GM20000 (cell line): ENCODE results near the gene KIF1A.
A peak's percentile ranks its signal among the peaks of the same experiment; 100 is the strongest.
"Not testable (repeated sequence)": the region's sequence is repeated elsewhere in the genome, so short reads cannot be mapped to it uniquely, and the experiment has no call there.

Source experiments
- DNase-seq: peaks from one replicate; pipeline ENCODE4 v3.0.0; 2012; ENCODE audit warnings: low spot score
- TF ChIP-seq, protein P1 (sequence below): IDR thresholded peaks from 2 replicates; pipeline ENCODE4 v1.5.1; 2012; ENCODE audit warnings: mild to moderate bottlenecking, control low read depth; ENCODE audit errors: extremely low read depth, missing control alignments

Gene KIF1A

DNA sequence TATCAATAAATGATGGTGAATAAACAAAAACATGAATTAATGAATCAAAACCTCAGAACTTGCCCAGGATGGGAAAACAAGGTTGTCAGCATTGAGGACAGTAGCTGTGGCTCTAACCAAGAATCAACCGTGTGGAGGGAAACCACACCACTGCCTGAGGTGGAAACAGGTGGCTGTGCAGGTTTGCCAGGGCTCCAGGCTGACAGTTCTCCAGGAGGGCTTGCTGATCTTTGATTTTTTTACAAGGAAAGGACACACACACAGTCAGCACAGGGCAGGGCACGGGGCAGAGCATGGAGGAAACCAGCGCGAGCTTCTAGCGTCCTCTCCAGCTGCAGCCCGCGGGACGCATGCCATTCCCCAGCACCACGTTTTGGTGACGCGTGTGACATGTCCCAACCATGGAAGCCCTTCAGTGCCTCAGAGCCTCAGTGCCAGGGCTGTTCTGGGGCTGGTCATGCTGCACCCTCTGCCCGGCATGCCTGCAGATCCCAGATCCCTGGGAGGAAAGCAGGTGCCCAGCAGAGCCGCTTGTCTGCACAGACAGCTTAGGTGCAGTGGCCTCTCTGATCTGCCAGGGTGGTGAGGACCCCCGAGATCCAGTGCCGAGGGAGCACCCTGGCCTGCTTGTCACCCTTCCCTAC lies 32.8 kb upstream of the KIF1A start:
- DNase-seq: no peak
- TF ChIP-seq, protein P1, sequence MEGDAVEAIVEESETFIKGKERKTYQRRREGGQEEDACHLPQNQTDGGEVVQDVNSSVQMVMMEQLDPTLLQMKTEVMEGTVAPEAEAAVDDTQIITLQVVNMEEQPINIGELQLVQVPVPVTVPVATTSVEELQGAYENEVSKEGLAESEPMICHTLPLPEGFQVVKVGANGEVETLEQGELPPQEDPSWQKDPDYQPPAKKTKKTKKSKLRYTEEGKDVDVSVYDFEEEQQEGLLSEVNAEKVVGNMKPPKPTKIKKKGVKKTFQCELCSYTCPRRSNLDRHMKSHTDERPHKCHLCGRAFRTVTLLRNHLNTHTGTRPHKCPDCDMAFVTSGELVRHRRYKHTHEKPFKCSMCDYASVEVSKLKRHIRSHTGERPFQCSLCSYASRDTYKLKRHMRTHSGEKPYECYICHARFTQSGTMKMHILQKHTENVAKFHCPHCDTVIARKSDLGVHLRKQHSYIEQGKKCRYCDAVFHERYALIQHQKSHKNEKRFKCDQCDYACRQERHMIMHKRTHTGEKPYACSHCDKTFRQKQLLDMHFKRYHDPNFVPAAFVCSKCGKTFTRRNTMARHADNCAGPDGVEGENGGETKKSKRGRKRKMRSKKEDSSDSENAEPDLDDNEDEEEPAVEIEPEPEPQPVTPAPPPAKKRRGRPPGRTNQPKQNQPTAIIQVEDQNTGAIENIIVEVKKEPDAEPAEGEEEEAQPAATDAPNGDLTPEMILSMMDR: no peak

- DNase-seq: peak; percentile 90
- TF ChIP-seq, protein P1: peak; percentile 96
Observed at GRCh38 chr2:240851078-240851991, 31.3 kb upstream of the KIF1A start.

DNA sequence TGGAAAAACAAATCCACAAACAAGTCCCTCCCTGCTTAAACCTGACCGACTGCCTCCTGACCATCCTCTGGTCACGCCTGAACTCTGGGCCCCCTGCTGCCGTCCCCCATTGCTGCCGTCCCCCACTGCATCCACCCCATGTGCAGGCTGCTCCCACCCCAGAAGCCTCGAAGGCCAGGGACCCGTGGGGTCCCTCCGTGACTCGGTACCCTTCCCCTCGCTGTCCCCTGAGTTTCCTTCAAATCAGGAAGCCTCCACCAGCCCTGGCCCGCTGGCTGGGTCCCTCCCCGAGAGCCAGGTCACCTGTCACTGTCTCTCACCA lies 30.7 kb upstream of the KIF1A start:
- no peak for DNase-seq
- TF ChIP-seq, protein P1: no peak

- TF ChIP-seq, protein P1: no peak
- no peak for DNase-seq
Observed at GRCh38 chr2:240850026-240850425, 30.0 kb upstream of the KIF1A start.

GRCh38 chr2:240848900-240849680 lies 29.1 kb upstream of the KIF1A start:
- TF ChIP-seq, protein P1: no peak
- no peak for DNase-seq

DNA sequence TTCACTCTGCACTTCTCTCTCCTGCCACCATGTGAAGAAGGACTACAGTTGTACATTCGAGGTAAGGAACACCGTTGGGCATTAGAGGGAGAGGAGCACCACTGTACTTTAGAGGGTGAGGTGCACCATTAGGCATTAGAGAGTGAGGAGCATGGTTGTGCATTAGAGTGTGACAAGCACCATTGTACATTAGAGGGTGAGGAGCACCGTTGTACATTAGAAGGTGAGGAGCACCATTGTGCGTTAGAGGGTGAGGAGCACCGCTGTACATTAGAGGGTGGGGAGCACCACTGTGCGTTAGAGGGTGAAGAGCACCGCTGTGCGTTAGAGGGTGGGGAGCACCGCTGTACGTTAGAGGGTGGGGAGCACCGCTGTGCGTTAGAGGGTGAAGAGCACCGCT lies 27.8 kb upstream of the KIF1A start:
- TF ChIP-seq, protein P1: no peak
- no peak for DNase-seq

DNA sequence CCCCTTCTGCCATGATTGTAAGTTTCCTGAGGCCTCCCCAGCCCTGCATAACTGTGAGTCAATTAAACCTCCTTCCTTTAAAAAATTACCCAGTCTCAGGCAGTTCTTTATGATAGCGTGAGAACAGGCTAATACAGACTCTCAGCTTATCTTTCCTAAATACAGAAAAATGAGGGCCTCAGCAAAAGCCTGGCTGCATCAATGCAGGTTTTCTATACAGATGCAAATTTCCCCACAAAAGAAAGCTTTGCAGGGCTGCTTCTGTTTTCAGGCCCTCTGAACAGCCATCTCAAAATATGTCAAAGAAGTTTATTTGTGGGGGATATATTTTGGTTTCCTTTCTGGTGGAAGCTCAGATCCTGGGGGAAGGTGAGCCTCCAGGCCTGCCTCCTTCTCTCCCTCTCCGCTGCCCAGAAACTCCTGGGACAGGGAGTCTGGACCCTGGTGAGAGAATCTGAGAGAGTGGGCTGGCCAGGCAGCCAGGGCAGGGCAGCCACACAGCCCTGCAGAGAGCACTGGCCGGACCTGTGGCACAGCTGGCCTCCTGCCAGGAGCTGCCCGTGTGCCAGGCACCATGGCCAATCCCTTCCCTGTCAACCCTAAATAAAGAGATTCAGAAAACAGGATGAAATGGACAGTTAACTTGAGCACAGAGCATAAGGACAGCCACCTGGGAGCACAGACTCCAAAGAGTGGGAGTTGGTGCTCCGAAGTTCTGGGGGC lies 27.0 kb upstream of the KIF1A start:
- DNase-seq: no peak
- TF ChIP-seq, protein P1: no peak

DNA sequence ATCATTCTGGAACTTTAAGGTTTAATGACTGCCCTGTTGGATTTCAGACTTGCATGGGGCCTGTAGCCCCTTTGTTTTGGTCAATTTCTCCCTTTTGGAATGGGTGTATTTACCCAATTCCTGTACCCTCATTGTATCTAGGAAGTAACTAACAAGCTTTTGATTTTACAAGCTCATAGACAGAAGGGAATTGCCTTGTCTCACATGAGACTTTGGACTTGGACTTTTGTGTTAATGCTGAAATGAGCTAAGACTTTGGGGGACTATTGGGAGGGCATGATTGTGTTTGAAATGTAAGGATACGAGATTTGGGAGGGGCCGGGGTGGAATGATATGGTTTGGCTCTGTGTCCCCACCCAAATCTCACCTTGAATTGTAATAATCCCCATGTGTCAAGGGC lies 26.3 kb upstream of the KIF1A start:
- not testable (repeated sequence) for DNase-seq
